ENCODE results near the gene TRIM44.

DNA sequence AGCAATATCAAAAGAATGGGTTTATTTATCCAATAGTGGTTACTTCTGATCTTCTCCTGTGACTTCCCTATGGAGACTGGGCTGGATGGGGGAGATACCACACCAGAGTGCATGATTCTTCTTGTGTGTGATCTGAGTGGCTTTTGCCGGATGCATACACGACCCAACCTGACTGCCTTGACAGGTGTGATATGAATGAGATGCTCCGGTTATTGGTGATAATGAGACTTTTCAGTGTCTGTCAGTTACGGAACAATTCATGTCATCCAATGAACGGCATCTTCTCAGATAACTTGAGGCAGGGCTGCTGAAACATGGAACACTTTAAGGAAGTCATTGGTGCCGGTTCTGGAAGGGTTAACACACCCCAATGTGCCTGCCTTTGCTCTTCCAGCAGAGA lies 26.6 kb upstream of the TRIM44 start:
- TF ChIP-seq POLR2AphosphoS5 (IDR thresholded peaks at IDR 0.05; ENCODE audit: low read depth, low read length) (no peak), TAF1 (IDR thresholded peaks at IDR 0.05; ENCODE audit: borderline replicate concordance, low read depth, low read length) (no peak)

Measured in GM12892 (cell line).